K562 (cell line): ENCODE results near the gene ZNF668. TPM values are rescaled to one million over a fixed set of nuclear protein-coding genes. Genes with fewer than 3 reads are reported as not detected.
A peak's percentile ranks its signal among the peaks of the same experiment; 100 is the strongest.

Experiments
- BACH1 ChIP-seq: fragments of 200-800 bp; sonication (Bioruptor generic); IDR thresholded peaks from 2 replicates; pipeline ENCODE4 v1.6.1; 2016; ENCODE audit warnings: missing genetic modification characterization, missing compliant biosample characterization
- HIVEP1 ChIP-seq: fragments of 250-450 bp; sonication (Bioruptor Pico); IDR thresholded peaks from 2 replicates; pipeline ENCODE4 v1.4.0; 2020; ENCODE audit warnings: mild to moderate bottlenecking
- JUND ChIP-seq, 2 experiments: IDR thresholded peaks; 2 replicates in 1 of 2; 3 replicates in 1 of 2; pipeline ENCODE4 v1.6.1; 2011; ENCODE audit warnings: borderline replicate concordance in 2 of 2, low read depth in 2 of 2, low read length in 2 of 2, improper control_type of control experiment in 1 of 2, missing biosample characterization in 1 of 2, missing genetic modification characterization in 1 of 2, missing genetic modification reagents in 1 of 2
- MEF2A ChIP-seq: IDR thresholded peaks from 2 replicates; pipeline ENCODE4 v1.6.1; 2011; ENCODE audit warnings: low read depth, mild to moderate bottlenecking, low read length, moderate library complexity; ENCODE audit not compliant: control insufficient read depth
- NBN ChIP-seq: fragments of 450-650 bp; IDR thresholded peaks from 2 replicates; pipeline ENCODE4 v1.6.1; 2016; ENCODE audit warnings: low read depth, mild to moderate bottlenecking
- NRF1 ChIP-seq, 2 experiments: fragments of 450-650 bp; IDR thresholded peaks in 1 of 2; conservative IDR thresholded peaks in 1 of 2; 2 replicates each; pipeline ENCODE4 v1.6.1; 2014; ENCODE audit warnings: mild to moderate bottlenecking in 2 of 2
- SIX5 ChIP-seq, 2 experiments: IDR thresholded peaks; 2 replicates each; pipeline ENCODE4 v1.6.1; 2011; ENCODE audit warnings: low read length in 2 of 2, borderline replicate concordance in 1 of 2, low read depth in 1 of 2, mild to moderate bottlenecking in 1 of 2, moderate library complexity in 1 of 2; ENCODE audit not compliant: insufficient read depth in 1 of 2
- SMC3 ChIP-seq: conservative IDR thresholded peaks from 2 replicates; pipeline ENCODE4 v1.6.1; 2011; ENCODE audit warnings: low read depth, low read length, improper control_type of control experiment; ENCODE audit not compliant: insufficient read depth
- ZBTB17 ChIP-seq: fragments of 450-650 bp; formaldehyde crosslinking; IDR thresholded peaks from 2 replicates; pipeline ENCODE4 v1.4.0; 2020; ENCODE audit warnings: mild to moderate bottlenecking
- ZNF384 ChIP-seq: IDR thresholded peaks from 2 replicates; pipeline ENCODE4 v1.6.1; 2012; ENCODE audit warnings: low read depth, low read length, improper control_type of control experiment
- ZNF407 ChIP-seq: fragments of 450-650 bp; IDR thresholded peaks from 2 replicates; pipeline ENCODE4 v1.6.1; 2016; ENCODE audit warnings: low read depth
- ZNF584 ChIP-seq: fragments of 200-800 bp; sonication (Bioruptor generic); IDR thresholded peaks from 2 replicates; pipeline ENCODE4 v1.6.1; 2016; ENCODE audit warnings: low read depth, mild to moderate bottlenecking, missing genetic modification characterization, missing compliant biosample characterization
- polyA plus RNA-seq, 8 experiments: library from polyadenylated mRNA; depleted of rRNA in 4 of 8; stranded (reverse) in 5 of 8; unstranded in 3 of 8; fragments of >200 nt; fragmentation: Nextera tagmentation in 2 of 8; fragmentation: Illumina TruSeq in 1 of 8; extraction: Ambion mirVana in 2 of 8; extraction: Trizol in 1 of 8; gene quantifications; 2 replicates each; pipeline versions ENCODE4 v1.2.1 to v1.2.3, GENCODE V29; 2011 to 2014; ENCODE audit warnings: inconsistent platforms in 1 of 8, missing spikeins in 1 of 8
- total RNA-seq, 7 experiments: library from RNA; depleted of rRNA in 6 of 7; stranded (reverse); fragments of >200 nt in 6 of 7; fragmentation: Illumina TruSeq in 2 of 7; extraction: Trizol in 2 of 7; gene quantifications; 2 replicates each; pipeline versions ENCODE4 v1.2.1 to v1.2.3, GENCODE V29; 2011 to 2021; ENCODE audit warnings: low replicate concordance in 1 of 7
- TF ChIP-seq, protein P1 (sequence below): sonication (generic); formaldehyde crosslinking; IDR thresholded peaks from 2 replicates; pipeline ENCODE4 v1.8.0; 2022; ENCODE audit warnings: mild to moderate bottlenecking, missing genetic modification reagents

The ZNF668 gene
- total and polyA plus RNA-seq, 9 of the 15 experiments (the other 6 are each of a cell fraction or from before 2014, with no cell fraction given), result 0.04 to 15.3 (median 3.8) TPM; not detected in 1

GRCh38 chr16:31033709-31034492, 40.1 kb downstream of the ZNF668 start (continued):
- TF ChIP-seq ZNF407, result no peak
- peak; percentile 96 for TF ChIP-seq NRF1 (conservative IDR thresholded peaks at IDR 0.05 in 1 of 2, IDR thresholded peaks at IDR 0.05 in 1 of 2)
- peak; percentile 82 to 83; a peak in 3 of 4 replicates for TF ChIP-seq SIX5 (IDR thresholded peaks at IDR 0.05; ENCODE audit: borderline replicate concordance in 1 of 2, insufficient read depth in 1 of 2, low read depth in 1 of 2, low read length in 2 of 2)
- no peak for TF ChIP-seq HIVEP1 (CRISPR knock-in tag)
- TF ChIP-seq NBN, result no peak
- TF ChIP-seq, protein P1, sequence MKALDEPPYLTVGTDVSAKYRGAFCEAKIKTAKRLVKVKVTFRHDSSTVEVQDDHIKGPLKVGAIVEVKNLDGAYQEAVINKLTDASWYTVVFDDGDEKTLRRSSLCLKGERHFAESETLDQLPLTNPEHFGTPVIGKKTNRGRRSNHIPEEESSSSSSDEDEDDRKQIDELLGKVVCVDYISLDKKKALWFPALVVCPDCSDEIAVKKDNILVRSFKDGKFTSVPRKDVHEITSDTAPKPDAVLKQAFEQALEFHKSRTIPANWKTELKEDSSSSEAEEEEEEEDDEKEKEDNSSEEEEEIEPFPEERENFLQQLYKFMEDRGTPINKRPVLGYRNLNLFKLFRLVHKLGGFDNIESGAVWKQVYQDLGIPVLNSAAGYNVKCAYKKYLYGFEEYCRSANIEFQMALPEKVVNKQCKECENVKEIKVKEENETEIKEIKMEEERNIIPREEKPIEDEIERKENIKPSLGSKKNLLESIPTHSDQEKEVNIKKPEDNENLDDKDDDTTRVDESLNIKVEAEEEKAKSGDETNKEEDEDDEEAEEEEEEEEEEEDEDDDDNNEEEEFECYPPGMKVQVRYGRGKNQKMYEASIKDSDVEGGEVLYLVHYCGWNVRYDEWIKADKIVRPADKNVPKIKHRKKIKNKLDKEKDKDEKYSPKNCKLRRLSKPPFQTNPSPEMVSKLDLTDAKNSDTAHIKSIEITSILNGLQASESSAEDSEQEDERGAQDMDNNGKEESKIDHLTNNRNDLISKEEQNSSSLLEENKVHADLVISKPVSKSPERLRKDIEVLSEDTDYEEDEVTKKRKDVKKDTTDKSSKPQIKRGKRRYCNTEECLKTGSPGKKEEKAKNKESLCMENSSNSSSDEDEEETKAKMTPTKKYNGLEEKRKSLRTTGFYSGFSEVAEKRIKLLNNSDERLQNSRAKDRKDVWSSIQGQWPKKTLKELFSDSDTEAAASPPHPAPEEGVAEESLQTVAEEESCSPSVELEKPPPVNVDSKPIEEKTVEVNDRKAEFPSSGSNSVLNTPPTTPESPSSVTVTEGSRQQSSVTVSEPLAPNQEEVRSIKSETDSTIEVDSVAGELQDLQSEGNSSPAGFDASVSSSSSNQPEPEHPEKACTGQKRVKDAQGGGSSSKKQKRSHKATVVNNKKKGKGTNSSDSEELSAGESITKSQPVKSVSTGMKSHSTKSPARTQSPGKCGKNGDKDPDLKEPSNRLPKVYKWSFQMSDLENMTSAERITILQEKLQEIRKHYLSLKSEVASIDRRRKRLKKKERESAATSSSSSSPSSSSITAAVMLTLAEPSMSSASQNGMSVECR, result peak; percentile 25; the same call in 1 of the 2 replicates
- no peak for TF ChIP-seq MEF2A
- TF ChIP-seq BACH1, result no peak
- no peak for TF ChIP-seq ZNF384
- 0 out of 2 replicates have a peak, but pooled peaks have one; percentile 48 for TF ChIP-seq ZBTB17
- no peak for TF ChIP-seq ZNF584
- TF ChIP-seq SMC3, result 0 out of 2 replicates have a peak, but pooled peaks have one; percentile 6
- TF ChIP-seq JUND (IDR thresholded peaks at IDR 0.05; ENCODE audit: borderline replicate concordance, low read depth, low read length), result peak; percentile 39; the same call in 1 of the 2 replicates
- TF ChIP-seq JUND (tag; IDR thresholded peaks at IDR 0.05; ENCODE audit: borderline replicate concordance, low read depth, low read length), result no peak; the same call in 2 of the 3 replicates
